Activated CD8-positive, alpha-beta memory T cell treated with anti-CD3 and anti-CD28 coated beads, Interleukin-2, amount 50 U/mL, for 24 hours (primary cell): ENCODE measurements around the gene MC2R.
"Not testable (repeated sequence)": the region's sequence is repeated elsewhere in the genome, so short reads cannot be mapped to it uniquely, and the experiment has no call there.

ENCODE experiments used
- DNase-seq: peaks from one replicate; pipeline ENCODE4 v3.0.0-alpha.2; 2020; ENCODE audit errors: extremely low read depth

MC2R gene

GRCh38 chr18:13893418-13893760 lies 21.9 kb downstream of the MC2R start:
- no peak for DNase-seq

GRCh38 chr18:13892098-13892497 lies 23.2 kb downstream of the MC2R start:
- no peak for DNase-seq

- DNase-seq: no peak
Measured at GRCh38 chr18:13890761-13891361, 24.5 kb downstream of the MC2R start.

GRCh38 chr18:13889671-13890070 lies 25.7 kb downstream of the MC2R start:
- DNase-seq: no peak

- no peak for DNase-seq
Measured at GRCh38 chr18:13888191-13888716, 27.1 kb downstream of the MC2R start.

GRCh38 chr18:13885009-13885408 lies 30.3 kb downstream of the MC2R start:
- DNase-seq: no peak

GRCh38 chr18:13879937-13880336 lies 35.4 kb downstream of the MC2R start:
- no peak for DNase-seq

GRCh38 chr18:13879492-13879891 lies 35.8 kb downstream of the MC2R start:
- DNase-seq: no peak

GRCh38 chr18:13878857-13879256 lies 36.5 kb downstream of the MC2R start:
- DNase-seq: no peak

- no peak for DNase-seq
Measured at GRCh38 chr18:13877157-13877556, 38.2 kb downstream of the MC2R start.

- no peak for DNase-seq
Measured at GRCh38 chr18:13874558-13874957, 40.8 kb downstream of the MC2R start.

- DNase-seq: no peak
Measured at GRCh38 chr18:13872932-13873331, 42.4 kb downstream of the MC2R start.

- DNase-seq: no peak
Measured at GRCh38 chr18:13872373-13872772, 43.0 kb downstream of the MC2R start.

GRCh38 chr18:13871701-13872100 lies 43.6 kb downstream of the MC2R start:
- no peak for DNase-seq

GRCh38 chr18:13868501-13869271 lies 46.6 kb downstream of the MC2R start:
- DNase-seq: no peak

GRCh38 chr18:13862898-13863297 lies 52.4 kb downstream of the MC2R start:
- not testable (repeated sequence) for DNase-seq

GRCh38 chr18:13849791-13850190 lies 65.5 kb downstream of the MC2R start:
- DNase-seq: no peak

- DNase-seq: no peak
Measured at GRCh38 chr18:13836559-13836958, 78.8 kb downstream of the MC2R start.

GRCh38 chr18:13835202-13835601 lies 80.1 kb downstream of the MC2R start:
- no peak for DNase-seq

- no peak for DNase-seq
Measured at GRCh38 chr18:13834496-13835015, 80.8 kb downstream of the MC2R start.
